NB4 (cell line): ENCODE data around the gene TRPV3.

Experiments
- POLR2A ChIP-seq: IDR thresholded peaks from 2 replicates; pipeline ENCODE4 v1.6.1; 2011; ENCODE audit warnings: mild to moderate bottlenecking; ENCODE audit not compliant: insufficient read length; ENCODE audit errors: extremely low read depth
- TF ChIP-seq, protein P1 (sequence below): IDR thresholded peaks from one replicate; pipeline ENCODE4 v1.5.1; 2012; ENCODE audit warnings: low read depth, low read length

DNA sequence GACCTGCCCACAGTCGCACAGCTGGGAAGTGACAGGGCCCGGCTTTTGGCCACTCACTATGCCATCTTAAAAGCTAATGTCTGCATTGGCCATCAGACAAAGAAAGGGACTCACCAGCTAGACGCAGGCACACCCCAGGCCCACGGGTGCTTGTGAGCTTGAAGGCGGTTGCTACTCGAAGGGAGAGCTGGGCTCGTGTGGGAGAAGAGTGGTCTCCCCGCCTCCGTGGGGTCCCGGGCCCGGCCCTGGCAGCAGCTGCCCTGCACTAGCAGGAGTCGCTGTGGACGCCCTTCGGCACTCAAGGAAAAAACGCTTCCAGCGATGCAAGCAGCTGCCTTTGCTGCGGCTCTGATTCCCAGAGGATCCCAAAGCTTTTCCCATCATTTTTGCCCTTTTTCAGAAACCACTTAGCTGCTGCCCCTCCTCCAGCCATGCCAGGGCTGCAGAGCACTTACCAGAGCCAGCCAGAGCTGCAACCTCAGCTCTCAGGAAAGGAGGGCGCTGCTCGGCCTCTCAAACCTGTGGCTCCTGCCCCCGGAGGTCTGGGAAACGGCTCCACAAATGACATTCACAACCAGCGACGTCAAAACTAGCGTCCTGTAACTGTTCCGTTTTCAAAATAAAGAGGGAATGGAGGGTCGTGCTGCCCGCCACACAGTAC, 39.3 kb upstream of the TRPV3 start:
- TF ChIP-seq, protein P1, sequence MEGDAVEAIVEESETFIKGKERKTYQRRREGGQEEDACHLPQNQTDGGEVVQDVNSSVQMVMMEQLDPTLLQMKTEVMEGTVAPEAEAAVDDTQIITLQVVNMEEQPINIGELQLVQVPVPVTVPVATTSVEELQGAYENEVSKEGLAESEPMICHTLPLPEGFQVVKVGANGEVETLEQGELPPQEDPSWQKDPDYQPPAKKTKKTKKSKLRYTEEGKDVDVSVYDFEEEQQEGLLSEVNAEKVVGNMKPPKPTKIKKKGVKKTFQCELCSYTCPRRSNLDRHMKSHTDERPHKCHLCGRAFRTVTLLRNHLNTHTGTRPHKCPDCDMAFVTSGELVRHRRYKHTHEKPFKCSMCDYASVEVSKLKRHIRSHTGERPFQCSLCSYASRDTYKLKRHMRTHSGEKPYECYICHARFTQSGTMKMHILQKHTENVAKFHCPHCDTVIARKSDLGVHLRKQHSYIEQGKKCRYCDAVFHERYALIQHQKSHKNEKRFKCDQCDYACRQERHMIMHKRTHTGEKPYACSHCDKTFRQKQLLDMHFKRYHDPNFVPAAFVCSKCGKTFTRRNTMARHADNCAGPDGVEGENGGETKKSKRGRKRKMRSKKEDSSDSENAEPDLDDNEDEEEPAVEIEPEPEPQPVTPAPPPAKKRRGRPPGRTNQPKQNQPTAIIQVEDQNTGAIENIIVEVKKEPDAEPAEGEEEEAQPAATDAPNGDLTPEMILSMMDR = no peak
- no peak for TF ChIP-seq POLR2A
